GM23248 (cell line): ENCODE data around the gene NHSL2. TPM values are rescaled to one million over a fixed set of nuclear protein-coding genes. Genes with fewer than 3 reads are reported as not detected.
A peak's percentile ranks its signal among the peaks of the same experiment; 100 is the strongest.
"Not testable (repeated sequence)": the region's sequence is repeated elsewhere in the genome, so short reads cannot be mapped to it uniquely, and the experiment has no call there.

ENCODE experiments used
- DNase-seq: peaks from one replicate; pipeline ENCODE4 v3.0.0-alpha.2; 2015
- H2AFZ ChIP-seq: fragments of 200-600 bp; sonication (generic); 2 replicates; pipeline ENCODE4 v1.6.1; 2016; ENCODE audit warnings: antibody characterized with exemption
- H3F3A ChIP-seq: fragments of 200-600 bp; sonication (generic); 2 replicates; pipeline ENCODE4 v1.6.1; 2016; ENCODE audit warnings: mild to moderate bottlenecking, antibody characterized with exemption, mixed run types; ENCODE audit not compliant: insufficient read depth
- H3K27ac ChIP-seq: fragments of 200-600 bp; sonication (generic); 2 replicates; pipeline ENCODE4 v1.5.1; 2016; ENCODE audit warnings: mild to moderate bottlenecking
- H3K27me3 ChIP-seq: fragments of 200-600 bp; sonication (generic); replicated peaks from 2 replicates; pipeline ENCODE4 v1.6.1; 2016; ENCODE audit warnings: mild to moderate bottlenecking; ENCODE audit not compliant: insufficient read depth
- H3K36me3 ChIP-seq: fragments of 200-600 bp; sonication (generic); 2 replicates; pipeline ENCODE4 v1.6.1; 2016; ENCODE audit warnings: low read depth, mild to moderate bottlenecking
- H3K4me1 ChIP-seq: fragments of 200-600 bp; sonication (generic); 2 replicates; pipeline ENCODE4 v1.6.1; 2016; ENCODE audit warnings: mild to moderate bottlenecking; ENCODE audit not compliant: insufficient read depth
- H3K4me2 ChIP-seq: fragments of 200-600 bp; sonication (generic); one replicate; pipeline ENCODE4 v1.6.1; 2016; ENCODE audit warnings: mild to moderate bottlenecking; ENCODE audit not compliant: unreplicated experiment
- H3K4me3 ChIP-seq: fragments of 200-600 bp; sonication (generic); 2 replicates; pipeline ENCODE4 v1.5.1; 2016; ENCODE audit warnings: mild to moderate bottlenecking
- H3K79me2 ChIP-seq: fragments of 200-600 bp; sonication (generic); 2 replicates; pipeline ENCODE4 v1.6.1; 2016; ENCODE audit warnings: mild to moderate bottlenecking; ENCODE audit not compliant: insufficient read depth
- H3K9ac ChIP-seq: fragments of 200-600 bp; sonication (generic); 2 replicates; pipeline ENCODE4 v1.6.1; 2016; ENCODE audit warnings: mild to moderate bottlenecking
- H3K9me2 ChIP-seq: fragments of 200-600 bp; sonication (generic); 2 replicates; pipeline ENCODE4 v1.6.1; 2016; ENCODE audit warnings: mixed run types, mild to moderate bottlenecking, moderate library complexity; ENCODE audit not compliant: insufficient read depth
- H3K9me3 ChIP-seq: fragments of 200-600 bp; sonication (generic); one replicate; pipeline ENCODE4 v1.6.1; 2017; ENCODE audit warnings: low read depth
- H4K20me1 ChIP-seq: fragments of 200-600 bp; sonication (generic); 2 replicates; pipeline ENCODE4 v1.6.0; 2016; ENCODE audit not compliant: insufficient read depth
- EZH2 ChIP-seq: fragments of 200-600 bp; sonication (generic); IDR thresholded peaks from 2 replicates; pipeline ENCODE4 v1.6.1; 2018; ENCODE audit warnings: antibody characterized with exemption, mild to moderate bottlenecking; ENCODE audit not compliant: insufficient read depth, poor library complexity, severe bottlenecking
- EZH2phosphoT487 ChIP-seq: fragments of 200-600 bp; sonication (generic); IDR thresholded peaks from 2 replicates; pipeline ENCODE4 v1.6.1; 2018; ENCODE audit warnings: antibody characterized with exemption, moderate library complexity, mild to moderate bottlenecking, low read depth; ENCODE audit not compliant: insufficient read depth
- WGBS, 2 experiments: methylation state at CpG; one replicate each; pipeline ENCODE4 v1.1.6; 2015 to 2017; ENCODE audit warnings: low lambda C conversion rate in 2 of 2, low coverage in 1 of 2; ENCODE audit errors: missing lambda C conversion rate in 2 of 2; 5-methylcytosine and 5-hydroxymethylcytosine counted together
- in situ Hi-C: fragments of 300-500 bp; cut with MboI; formaldehyde crosslinking; loops from 2 replicates; pipeline ENCODE4 v1.15.0; 2020
- polyA plus RNA-seq: library from polyadenylated mRNA; unstranded; fragments of >200 nt; fragmentation: Nextera tagmentation; extraction: Ambion mirVana; gene quantifications from 2 replicates; pipeline ENCODE4 v1.2.1, GENCODE V29; 2016
- total RNA-seq: library from RNA; depleted of rRNA; stranded (reverse); fragments of >200 nt; shearing (Covaris generic); gene quantifications from 2 replicates; pipeline ENCODE4 v1.2.3, GENCODE V29; 2014

The NHSL2 gene
- total and polyA plus RNA-seq, 2 experiments from 2014 or later, result 3.2 to 6.5 TPM

GRCh38 chrX:72057331-72057730 is 146.7 kb downstream of the NHSL2 start:
- no peak overlapping the region for H2AFZ ChIP-seq
- DNase-seq, result no peak

GRCh38 chrX:72057849-72058248 is 147.2 kb downstream of the NHSL2 start:
- DNase-seq, result no peak
- H3K9me2 ChIP-seq, result no peaks in the 10 kb centered on the region
- in situ Hi-C loops, result no loop called here
- H3K4me1 ChIP-seq, result peaks cover 4% of the 10 kb centered on the region; the same call in 1 of the 2 replicates
- WGBS, 2 experiments, result 32 to 57% methylated on average over 1 of the region's 1 CpG
- no peak overlapping the region for H3K4me2 ChIP-seq
- H3K36me3 ChIP-seq, result no peaks in the 10 kb centered on the region
- no peak for TF ChIP-seq EZH2
- no peak for TF ChIP-seq EZH2phosphoT487
- H3K79me2 ChIP-seq, result no peaks in the 10 kb centered on the region
- no peaks in the 10 kb centered on the region for H3F3A ChIP-seq
- H4K20me1 ChIP-seq, result no peaks in the 10 kb centered on the region
- no peak overlapping the region for H3K9ac ChIP-seq
- no peaks in the 10 kb centered on the region for H3K9me3 ChIP-seq
- no peaks in the 10 kb centered on the region for H3K27me3 ChIP-seq
- no peak overlapping the region for H3K27ac ChIP-seq
- no peak overlapping the region for H3K4me3 ChIP-seq
- H2AFZ ChIP-seq, result no peak overlapping the region

More at GRCh38 chrX:72057331-72057730, 146.7 kb downstream of the NHSL2 start:
- Histone ChIP-seq H4K20me1 (no peaks in the 10 kb centered on the region), H3K79me2 (no peaks in the 10 kb centered on the region), H3K9me3 (no peaks in the 10 kb centered on the region), H3K9me2 (no peaks in the 10 kb centered on the region), H3F3A (no peaks in the 10 kb centered on the region), H3K27ac (no peak overlapping the region), H3K9ac (no peak overlapping the region), H3K27me3 (no peaks in the 10 kb centered on the region), H3K36me3 (no peaks in the 10 kb centered on the region), H3K4me1 (peaks cover 9% of the 10 kb centered on the region; the same call in 1 of the 2 replicates), H3K4me3 (no peak overlapping the region), H3K4me2 (no peak overlapping the region)
- in situ Hi-C loops, result no loop called here
- no peak for TF ChIP-seq EZH2
- TF ChIP-seq EZH2phosphoT487, result no peak
- WGBS, 2 experiments, result 59 to 60% methylated on average over 4 of the region's 4 CpGs

- H3K9ac ChIP-seq, H3K36me3 ChIP-seq, H3K27ac ChIP-seq, H3F3A ChIP-seq, H2AFZ ChIP-seq, DNase-seq, H3K27me3 ChIP-seq, H4K20me1 ChIP-seq, H3K9me3 ChIP-seq, H3K4me3 ChIP-seq, H3K4me1 ChIP-seq, H3K79me2 ChIP-seq, H3K4me2 ChIP-seq, in situ Hi-C loops, H3K9me2 ChIP-seq: not testable (repeated sequence)
- 92 to 93% methylated on average over 9 to 15 of the region's 15 CpGs for WGBS, 2 experiments
Observed at GRCh38 chrX:72058346-72058745, 147.7 kb downstream of the NHSL2 start.

- Histone ChIP-seq H3K79me2 (no peaks in the 10 kb centered on the region), H3K27ac (no peak overlapping the region), H2AFZ (no peak overlapping the region), H4K20me1 (no peaks in the 10 kb centered on the region), H3K36me3 (no peaks in the 10 kb centered on the region), H3F3A (no peaks in the 10 kb centered on the region), H3K4me2 (no peak overlapping the region), H3K4me1 (no peaks in the 10 kb centered on the region), H3K9me3 (no peaks in the 10 kb centered on the region), H3K9ac (no peak overlapping the region), H3K9me2 (no peaks in the 10 kb centered on the region), H3K27me3 (no peaks in the 10 kb centered on the region), H3K4me3 (no peak overlapping the region)
- peak; percentile 21 for DNase-seq
- WGBS, 2 experiments, result 81 to 89% methylated on average over 7 to 8 of the region's 8 CpGs
- TF ChIP-seq EZH2 (no peak), EZH2phosphoT487 (no peak)
- in situ Hi-C loops, result no loop called here
Observed at GRCh38 chrX:72060196-72060920, 149.7 kb downstream of the NHSL2 start.
